ENCODE data around the gene CKAP5. TPM values are rescaled to one million over a fixed set of nuclear protein-coding genes. Genes with fewer than 3 reads are reported as not detected.

Gene CKAP5
- total RNA-seq, 2 donors from 2014 or later, result 30.9 to 43.2 TPM

- Histone ChIP-seq H3K36me3 (peaks cover 71% of the 10 kb centered on the region), H3K4me1 (no peaks in the 10 kb centered on the region), H3K27ac (no peak overlapping the region), H3K4me3 (no peak overlapping the region), H3K27me3 (no peaks in the 10 kb centered on the region), H3K9me3 (no peaks in the 10 kb centered on the region)
- no peak for TF ChIP-seq CTCF (IDR thresholded peaks at IDR 0.05)
- no peak for DNase-seq (ENCODE audit: low spot score)
Observed at GRCh38 chr11:46766656-46767055, 79.4 kb downstream of the CKAP5 start.

DNA sequence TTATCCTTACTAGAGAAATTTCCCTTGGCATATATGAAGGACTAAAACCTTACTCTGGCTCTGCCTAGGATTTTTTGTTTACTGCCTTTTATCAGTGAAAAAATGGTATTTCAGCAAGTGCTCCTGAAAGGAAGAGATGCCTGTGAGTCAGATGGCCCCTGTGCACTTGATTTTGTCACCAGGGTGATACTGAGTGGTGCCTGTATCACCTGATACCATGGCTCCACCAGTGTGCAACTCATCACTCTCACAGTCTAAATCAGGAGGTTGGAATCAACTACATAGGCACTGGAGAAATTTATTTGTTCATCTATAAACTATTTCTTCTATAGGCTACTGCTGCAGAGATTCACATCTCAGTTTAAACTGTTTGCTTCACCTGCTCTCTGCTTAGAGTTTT lies 83.8 kb downstream of the CKAP5 start:
- DNase-seq (ENCODE audit: low spot score), result no peak
- Histone ChIP-seq H3K36me3 (peaks cover 78% of the 10 kb centered on the region), H3K9me3 (no peaks in the 10 kb centered on the region), H3K27ac (no peak overlapping the region), H3K27me3 (no peaks in the 10 kb centered on the region), H3K4me1 (no peaks in the 10 kb centered on the region), H3K4me3 (no peak overlapping the region)
- no peak for TF ChIP-seq CTCF (IDR thresholded peaks at IDR 0.05)

DNA sequence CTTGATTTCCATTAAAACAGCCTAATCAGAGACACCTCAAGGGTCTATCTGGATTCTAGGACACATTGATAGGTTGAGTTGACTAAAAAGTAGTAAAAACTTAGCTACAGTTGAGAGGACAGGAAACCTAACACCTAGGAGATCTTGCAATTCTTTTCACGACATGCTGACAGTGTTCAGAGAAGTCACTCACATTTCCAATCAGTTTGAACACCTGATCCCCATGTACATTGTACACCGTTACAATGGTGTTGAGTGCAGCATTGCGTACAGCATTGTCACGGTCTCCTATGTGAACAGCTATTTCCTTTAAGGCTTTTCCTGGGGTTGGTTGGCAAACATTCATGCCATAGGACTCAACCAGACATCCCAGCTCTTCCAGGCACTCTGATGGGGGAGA lies 84.3 kb downstream of the CKAP5 start:
- peaks cover 77% of the 10 kb centered on the region for H3K36me3 ChIP-seq
- no peak overlapping the region for H3K27ac ChIP-seq
- no peaks in the 10 kb centered on the region for H3K4me1 ChIP-seq
- no peaks in the 10 kb centered on the region for H3K9me3 ChIP-seq
- no peak overlapping the region for H3K4me3 ChIP-seq
- no peaks in the 10 kb centered on the region for H3K27me3 ChIP-seq
- DNase-seq (ENCODE audit: low spot score), result no peak
- TF ChIP-seq CTCF (IDR thresholded peaks at IDR 0.05), result no peak

- Histone ChIP-seq H3K4me1 (no peaks in the 10 kb centered on the region), H3K27me3 (no peaks in the 10 kb centered on the region), H3K36me3 (peaks cover 86% of the 10 kb centered on the region), H3K4me3 (no peak overlapping the region), H3K9me3 (no peaks in the 10 kb centered on the region), H3K27ac (no peak overlapping the region)
- no peak for TF ChIP-seq CTCF (IDR thresholded peaks at IDR 0.05)
- no peak for DNase-seq (ENCODE audit: low spot score)
Observed at GRCh38 chr11:46760429-46761128, 85.5 kb downstream of the CKAP5 start.

- TF ChIP-seq CTCF (IDR thresholded peaks at IDR 0.05), result no peak
- Histone ChIP-seq H3K27ac (no peak overlapping the region), H3K9me3 (no peaks in the 10 kb centered on the region), H3K4me3 (no peak overlapping the region), H3K36me3 (peaks cover 98% of the 10 kb centered on the region), H3K4me1 (no peaks in the 10 kb centered on the region), H3K27me3 (no peaks in the 10 kb centered on the region)
- DNase-seq (ENCODE audit: low spot score), result no peak
Observed at GRCh38 chr11:46759196-46759595, 86.9 kb downstream of the CKAP5 start.

DNA sequence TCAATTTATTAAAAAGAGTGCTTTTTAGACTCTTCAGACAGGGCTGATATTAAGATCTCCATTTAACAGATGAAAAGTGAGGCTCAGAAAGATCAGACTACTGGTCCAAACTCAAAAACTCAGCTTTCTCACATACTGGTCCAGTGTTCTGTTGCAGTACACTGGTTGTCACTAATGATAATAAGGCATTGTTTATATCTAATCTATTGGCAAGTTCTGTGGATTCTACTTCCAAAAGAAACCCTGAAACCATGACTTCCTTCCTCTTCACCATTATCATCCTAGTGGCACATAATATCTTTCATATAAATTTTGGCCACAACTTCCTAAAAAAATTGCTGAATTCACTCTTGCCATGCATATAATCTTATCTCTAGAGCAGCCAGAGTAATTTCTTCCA lies 90.1 kb downstream of the CKAP5 start:
- no peak overlapping the region for H3K4me3 ChIP-seq
- H3K27ac ChIP-seq, result no peak overlapping the region
- H3K4me1 ChIP-seq, result no peaks in the 10 kb centered on the region
- H3K9me3 ChIP-seq, result no peaks in the 10 kb centered on the region
- no peaks in the 10 kb centered on the region for H3K27me3 ChIP-seq
- peaks cover 96% of the 10 kb centered on the region for H3K36me3 ChIP-seq
- no peak for TF ChIP-seq CTCF (IDR thresholded peaks at IDR 0.05)
- DNase-seq (ENCODE audit: low spot score), result no peak
